Nephron progenitor cell (in vitro differentiated cells): ENCODE measurements around the gene PPP2R5E.
A peak's percentile ranks its signal among the peaks of the same experiment; 100 is the strongest.

ENCODE experiments used
- DNase-seq: peaks from one replicate; pipeline ENCODE4 v3.0.0; 2021
- H3K27ac Mint-ChIP-seq: 2 replicates; pipeline ENCODE4 v1.8.0; 2021; ENCODE audit warnings: mild to moderate bottlenecking, moderate library complexity, mixed read lengths
- H3K27me3 Mint-ChIP-seq: 2 replicates; pipeline ENCODE4 v1.8.0; 2021; ENCODE audit warnings: mild to moderate bottlenecking, low read depth, mixed read lengths; ENCODE audit not compliant: poor library complexity
- H3K36me3 Mint-ChIP-seq: 2 replicates; pipeline ENCODE4 v1.8.0; 2021; ENCODE audit warnings: low read depth, mixed read lengths
- H3K4me1 Mint-ChIP-seq: 2 replicates; pipeline ENCODE4 v1.8.0; 2021; ENCODE audit warnings: mixed read lengths
- H3K4me3 Mint-ChIP-seq: 2 replicates; pipeline ENCODE4 v1.8.0; 2021; ENCODE audit warnings: mild to moderate bottlenecking, moderate library complexity, mixed read lengths
- H3K9me3 Mint-ChIP-seq: 2 replicates; pipeline ENCODE4 v1.8.0; 2021; ENCODE audit warnings: mild to moderate bottlenecking, moderate library complexity, mixed read lengths
- CTCF ChIP-seq: fragments of 200-600 bp; sonication (generic); IDR thresholded peaks from 2 replicates; pipeline ENCODE4 v1.5.0; 2021; ENCODE audit warnings: antibody characterized with exemption

The PPP2R5E gene

GRCh38 chr14:63474844-63475243 lies 68.3 kb downstream of the PPP2R5E start:
- no peak overlapping the region for H3K4me3 Mint-ChIP-seq
- no peak for TF ChIP-seq CTCF
- H3K4me1 Mint-ChIP-seq, result no peaks in the 10 kb centered on the region
- no peaks in the 10 kb centered on the region for H3K27me3 Mint-ChIP-seq
- no peak for DNase-seq
- peaks cover 8% of the 10 kb centered on the region for H3K36me3 Mint-ChIP-seq
- H3K27ac Mint-ChIP-seq, result peak overlapping the region; percentile 33
- H3K9me3 Mint-ChIP-seq, result no peaks in the 10 kb centered on the region

GRCh38 chr14:63474111-63474510 lies 69.1 kb downstream of the PPP2R5E start:
- no peaks in the 10 kb centered on the region for H3K9me3 Mint-ChIP-seq
- peaks cover 9% of the 10 kb centered on the region for H3K36me3 Mint-ChIP-seq
- H3K4me3 Mint-ChIP-seq, result no peak overlapping the region
- no peak for TF ChIP-seq CTCF
- H3K27me3 Mint-ChIP-seq, result no peaks in the 10 kb centered on the region
- no peak overlapping the region for H3K27ac Mint-ChIP-seq
- H3K4me1 Mint-ChIP-seq, result no peaks in the 10 kb centered on the region
- no peak for DNase-seq

- Mint-ChIP-seq H3K4me1 (no peaks in the 10 kb centered on the region), H3K4me3 (no peak overlapping the region), H3K27me3 (peaks cover 3% of the 10 kb centered on the region), H3K9me3 (no peaks in the 10 kb centered on the region), H3K36me3 (peaks cover 17% of the 10 kb centered on the region), H3K27ac (no peak overlapping the region)
- no peak for DNase-seq
- TF ChIP-seq CTCF, result no peak
These were observed 70.0 kb downstream of the PPP2R5E start for GRCh38 chr14:63472986-63473788.

GRCh38 chr14:63470962-63471793 lies 72.0 kb downstream of the PPP2R5E start:
- H3K9me3 Mint-ChIP-seq, result no peaks in the 10 kb centered on the region
- no peak for TF ChIP-seq CTCF
- no peak overlapping the region for H3K27ac Mint-ChIP-seq
- H3K4me1 Mint-ChIP-seq, result no peaks in the 10 kb centered on the region
- H3K27me3 Mint-ChIP-seq, result peaks cover 3% of the 10 kb centered on the region
- H3K4me3 Mint-ChIP-seq, result no peak overlapping the region
- H3K36me3 Mint-ChIP-seq, result peaks cover 29% of the 10 kb centered on the region
- DNase-seq, result no peak

GRCh38 chr14:63468294-63468693 lies 74.9 kb downstream of the PPP2R5E start:
- no peak for DNase-seq
- H3K9me3 Mint-ChIP-seq, result no peaks in the 10 kb centered on the region
- H3K27me3 Mint-ChIP-seq, result peaks cover 3% of the 10 kb centered on the region
- H3K4me3 Mint-ChIP-seq, result no peak overlapping the region
- H3K36me3 Mint-ChIP-seq, result peaks cover 36% of the 10 kb centered on the region
- no peak overlapping the region for H3K27ac Mint-ChIP-seq
- no peaks in the 10 kb centered on the region for H3K4me1 Mint-ChIP-seq
- no peak for TF ChIP-seq CTCF
